Measurements from ENCODE around the gene KLF13. TPM values are rescaled to one million over a fixed set of nuclear protein-coding genes. Genes with fewer than 3 reads are reported as not detected.
"Not testable (repeated sequence)": the region's sequence is repeated elsewhere in the genome, so short reads cannot be mapped to it uniquely, and the experiment has no call there.

KLF13 gene
- total and polyA plus RNA-seq, 2 experiments from 2014 or later = 15.1 to 35.7 TPM

- no peaks in the 10 kb centered on the region for H3K27me3 ChIP-seq
- H3K4me1 ChIP-seq (ENCODE audit: low read depth) = peaks cover 62% of the 10 kb centered on the region
- DNase-seq (ENCODE audit: low read depth in 1 of 2, low spot score in 1 of 2) = peak in 1 of 2 donors; percentile 30
- H3K4me3 ChIP-seq = no peak overlapping the region
- no peaks in the 10 kb centered on the region for H3K9me3 ChIP-seq (ENCODE audit: low read depth)
- no peaks in the 10 kb centered on the region for H3K36me3 ChIP-seq
- TF ChIP-seq CTCF (IDR thresholded peaks at IDR 0.05; ENCODE audit: low read depth, low read length) = no peak
- peak overlapping the region; percentile 91 for H3K27ac ChIP-seq
Measured at GRCh38 chr15:31353931-31354330, 27.3 kb downstream of the KLF13 start.

GRCh38 chr15:31356097-31356496 is 29.5 kb downstream of the KLF13 start:
- peaks cover 79% of the 10 kb centered on the region for H3K4me1 ChIP-seq (ENCODE audit: low read depth)
- H3K27ac ChIP-seq, H3K36me3 ChIP-seq: not testable (repeated sequence)

GRCh38 chr15:31357148-31357547 is 30.5 kb downstream of the KLF13 start:
- Histone ChIP-seq H3K27ac (no peak overlapping the region), H3K27me3 (no peaks in the 10 kb centered on the region), H3K4me1 (ENCODE audit: low read depth) (peaks cover 79% of the 10 kb centered on the region), H3K36me3 (no peaks in the 10 kb centered on the region), H3K9me3 (ENCODE audit: low read depth) (no peaks in the 10 kb centered on the region), H3K4me3 (no peak overlapping the region)
- DNase-seq (ENCODE audit: low read depth in 1 of 2, low spot score in 1 of 2) = no peak
- no peak for TF ChIP-seq CTCF (IDR thresholded peaks at IDR 0.05; ENCODE audit: low read depth, low read length)

More at GRCh38 chr15:31356097-31356496, 29.5 kb downstream of the KLF13 start:
- H3K9me3 ChIP-seq (ENCODE audit: low read depth); H3K4me3 ChIP-seq; H3K27me3 ChIP-seq; DNase-seq (ENCODE audit: low read depth in 1 of 2, low spot score in 1 of 2): not testable (repeated sequence)

- Histone ChIP-seq H3K36me3 (no peaks in the 10 kb centered on the region), H3K4me3 (no peak overlapping the region), H3K9me3 (ENCODE audit: low read depth) (no peaks in the 10 kb centered on the region), H3K27me3 (no peaks in the 10 kb centered on the region), H3K27ac (peak overlapping the region; percentile 3), H3K4me1 (ENCODE audit: low read depth) (peaks cover 78% of the 10 kb centered on the region)
- no peak for DNase-seq (ENCODE audit: low read depth in 1 of 2, low spot score in 1 of 2)
- TF ChIP-seq CTCF (IDR thresholded peaks at IDR 0.05; ENCODE audit: low read depth, low read length) = no peak
Measured at GRCh38 chr15:31358163-31358562, 31.5 kb downstream of the KLF13 start.

- Histone ChIP-seq H3K27me3 (no peaks in the 10 kb centered on the region), H3K9me3 (ENCODE audit: low read depth) (no peaks in the 10 kb centered on the region), H3K27ac (no peak overlapping the region), H3K4me1 (ENCODE audit: low read depth) (peaks cover 75% of the 10 kb centered on the region), H3K4me3 (no peak overlapping the region), H3K36me3 (no peaks in the 10 kb centered on the region)
- DNase-seq (ENCODE audit: low read depth in 1 of 2, low spot score in 1 of 2) = no peak
- no peak for TF ChIP-seq CTCF (IDR thresholded peaks at IDR 0.05; ENCODE audit: low read depth, low read length)
Measured at GRCh38 chr15:31358957-31359701, 32.5 kb downstream of the KLF13 start.

- Histone ChIP-seq H3K36me3 (no peaks in the 10 kb centered on the region), H3K9me3 (ENCODE audit: low read depth) (no peaks in the 10 kb centered on the region), H3K27me3 (no peaks in the 10 kb centered on the region), H3K27ac (no peak overlapping the region), H3K4me3 (no peak overlapping the region), H3K4me1 (ENCODE audit: low read depth) (peaks cover 77% of the 10 kb centered on the region)
- DNase-seq (ENCODE audit: low read depth in 1 of 2, low spot score in 1 of 2) = no peak
- TF ChIP-seq CTCF (IDR thresholded peaks at IDR 0.05; ENCODE audit: low read depth, low read length) = no peak
Measured at GRCh38 chr15:31359702-31360111, 33.1 kb downstream of the KLF13 start.

Measured in cardiac muscle cell (in vitro differentiated cells and primary cell).